ENCODE measurements around the gene NTSR1.

The NTSR1 gene

DNA sequence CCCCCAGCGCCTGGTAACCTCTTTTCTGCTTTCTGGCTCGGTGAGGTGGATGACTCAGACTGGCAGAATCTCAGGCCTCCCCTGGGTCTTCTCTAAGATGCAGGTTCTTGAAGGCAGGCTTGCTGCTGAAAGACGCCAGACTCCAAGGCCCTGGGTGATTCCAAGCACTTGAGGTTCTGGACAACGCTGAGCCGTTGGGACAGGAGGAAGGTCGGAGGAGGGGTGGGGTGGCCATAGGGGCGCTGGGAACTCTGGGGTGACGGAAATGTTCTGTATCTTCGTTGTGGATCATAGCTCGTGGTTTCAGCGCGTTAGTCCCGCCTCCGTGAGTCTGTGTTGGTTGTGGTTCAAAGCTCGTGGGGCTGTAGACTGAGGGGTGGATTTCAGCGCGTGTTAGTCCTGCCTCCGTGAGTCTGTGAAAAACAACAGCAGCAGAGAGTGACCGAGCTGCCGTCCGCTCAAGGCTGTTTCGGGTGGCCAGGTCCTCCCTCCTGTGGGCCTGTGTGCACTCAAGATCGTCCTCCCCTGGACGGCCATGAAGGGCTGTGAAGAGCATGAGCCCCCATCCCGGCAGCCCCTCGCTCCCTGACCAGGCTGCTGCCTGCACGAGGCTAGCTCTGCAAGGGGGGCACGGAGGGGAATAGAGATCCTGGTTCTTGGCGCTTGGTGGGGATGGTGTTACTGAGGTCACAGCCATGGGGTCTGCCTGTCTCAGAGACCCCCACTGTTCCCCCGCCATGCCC is 7.7 kb downstream of the NTSR1 start:
- no peak for DNase-seq (ENCODE audit: low spot score)
- TF ChIP-seq, protein P1, sequence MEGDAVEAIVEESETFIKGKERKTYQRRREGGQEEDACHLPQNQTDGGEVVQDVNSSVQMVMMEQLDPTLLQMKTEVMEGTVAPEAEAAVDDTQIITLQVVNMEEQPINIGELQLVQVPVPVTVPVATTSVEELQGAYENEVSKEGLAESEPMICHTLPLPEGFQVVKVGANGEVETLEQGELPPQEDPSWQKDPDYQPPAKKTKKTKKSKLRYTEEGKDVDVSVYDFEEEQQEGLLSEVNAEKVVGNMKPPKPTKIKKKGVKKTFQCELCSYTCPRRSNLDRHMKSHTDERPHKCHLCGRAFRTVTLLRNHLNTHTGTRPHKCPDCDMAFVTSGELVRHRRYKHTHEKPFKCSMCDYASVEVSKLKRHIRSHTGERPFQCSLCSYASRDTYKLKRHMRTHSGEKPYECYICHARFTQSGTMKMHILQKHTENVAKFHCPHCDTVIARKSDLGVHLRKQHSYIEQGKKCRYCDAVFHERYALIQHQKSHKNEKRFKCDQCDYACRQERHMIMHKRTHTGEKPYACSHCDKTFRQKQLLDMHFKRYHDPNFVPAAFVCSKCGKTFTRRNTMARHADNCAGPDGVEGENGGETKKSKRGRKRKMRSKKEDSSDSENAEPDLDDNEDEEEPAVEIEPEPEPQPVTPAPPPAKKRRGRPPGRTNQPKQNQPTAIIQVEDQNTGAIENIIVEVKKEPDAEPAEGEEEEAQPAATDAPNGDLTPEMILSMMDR (IDR thresholded peaks at IDR 0.05; ENCODE audit: extremely low read depth, missing control alignments), result no peak

- no peak for DNase-seq (ENCODE audit: low spot score)
- TF ChIP-seq, protein P1 (IDR thresholded peaks at IDR 0.05; ENCODE audit: extremely low read depth, missing control alignments), result no peak
Observed at GRCh38 chr20:62716941-62717310, 8.3 kb downstream of the NTSR1 start.

DNA sequence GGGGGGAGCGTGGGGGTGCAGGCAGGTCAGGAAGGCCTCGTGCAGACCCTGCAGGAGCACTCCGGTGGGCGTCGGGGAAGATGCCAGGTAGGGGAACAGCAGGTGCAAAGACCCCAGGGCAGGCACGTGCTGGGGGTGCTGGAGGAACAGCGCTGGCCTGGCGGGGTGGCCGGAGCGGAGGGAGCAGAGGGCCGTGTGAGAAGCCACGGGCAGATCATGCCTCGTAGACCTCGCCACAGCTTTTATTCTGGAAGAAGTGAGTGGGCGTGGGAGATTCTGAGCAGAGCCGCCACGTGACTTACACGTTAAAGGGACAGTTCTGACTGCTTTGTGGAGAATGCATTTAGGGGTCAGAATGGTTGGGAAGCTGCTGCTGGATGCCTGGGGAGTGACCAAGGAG is 9.3 kb downstream of the NTSR1 start:
- DNase-seq (ENCODE audit: low spot score), result no peak
- TF ChIP-seq, protein P1 (IDR thresholded peaks at IDR 0.05; ENCODE audit: extremely low read depth, missing control alignments), result no peak

- DNase-seq (ENCODE audit: low spot score), result no peak
- TF ChIP-seq, protein P1 (IDR thresholded peaks at IDR 0.05; ENCODE audit: extremely low read depth, missing control alignments), result no peak
Observed at GRCh38 chr20:62718546-62718945, 9.9 kb downstream of the NTSR1 start.

GRCh38 chr20:62719250-62719935 is 10.8 kb downstream of the NTSR1 start:
- DNase-seq (ENCODE audit: low spot score), result no peak
- TF ChIP-seq, protein P1 (IDR thresholded peaks at IDR 0.05; ENCODE audit: extremely low read depth, missing control alignments), result no peak

- DNase-seq (ENCODE audit: low spot score), result no peak
- TF ChIP-seq, protein P1 (IDR thresholded peaks at IDR 0.05; ENCODE audit: extremely low read depth, missing control alignments), result no peak
Observed at GRCh38 chr20:62721511-62722370, 13.1 kb downstream of the NTSR1 start.

DNA sequence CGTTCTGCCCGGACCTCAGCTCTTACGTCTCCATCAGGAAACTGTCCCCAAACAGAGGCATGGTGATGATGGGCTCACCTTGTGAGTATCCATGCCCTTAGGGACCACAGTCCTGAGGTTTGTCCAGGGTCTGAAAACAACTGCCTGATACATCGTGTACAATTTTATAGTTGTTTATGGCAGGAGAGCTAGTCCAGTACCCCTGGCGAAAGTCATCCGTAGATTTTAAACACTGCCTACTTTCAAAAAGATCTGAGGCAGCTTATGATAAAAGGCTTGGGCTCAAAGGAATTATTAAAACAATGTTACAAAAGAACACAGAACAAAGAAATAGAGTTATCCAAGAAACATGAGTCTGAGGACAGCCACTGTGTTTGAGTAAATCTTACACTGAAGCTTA is 14.0 kb downstream of the NTSR1 start:
- TF ChIP-seq, protein P1 (IDR thresholded peaks at IDR 0.05; ENCODE audit: extremely low read depth, missing control alignments), result no peak

More for the DNA sequence above, 14.0 kb downstream of the NTSR1 start:
- DNase-seq (ENCODE audit: low spot score), result no peak

Measured in GM20000 (cell line).